Measurements from ENCODE around the gene UMODL1. TPM values are rescaled to one million over a fixed set of nuclear protein-coding genes. Genes with fewer than 3 reads are reported as not detected.

UMODL1 gene
- total and polyA plus RNA-seq, 8 donors, result 0.10 to 0.69 (median 0.48) TPM; not detected in 1

DNA sequence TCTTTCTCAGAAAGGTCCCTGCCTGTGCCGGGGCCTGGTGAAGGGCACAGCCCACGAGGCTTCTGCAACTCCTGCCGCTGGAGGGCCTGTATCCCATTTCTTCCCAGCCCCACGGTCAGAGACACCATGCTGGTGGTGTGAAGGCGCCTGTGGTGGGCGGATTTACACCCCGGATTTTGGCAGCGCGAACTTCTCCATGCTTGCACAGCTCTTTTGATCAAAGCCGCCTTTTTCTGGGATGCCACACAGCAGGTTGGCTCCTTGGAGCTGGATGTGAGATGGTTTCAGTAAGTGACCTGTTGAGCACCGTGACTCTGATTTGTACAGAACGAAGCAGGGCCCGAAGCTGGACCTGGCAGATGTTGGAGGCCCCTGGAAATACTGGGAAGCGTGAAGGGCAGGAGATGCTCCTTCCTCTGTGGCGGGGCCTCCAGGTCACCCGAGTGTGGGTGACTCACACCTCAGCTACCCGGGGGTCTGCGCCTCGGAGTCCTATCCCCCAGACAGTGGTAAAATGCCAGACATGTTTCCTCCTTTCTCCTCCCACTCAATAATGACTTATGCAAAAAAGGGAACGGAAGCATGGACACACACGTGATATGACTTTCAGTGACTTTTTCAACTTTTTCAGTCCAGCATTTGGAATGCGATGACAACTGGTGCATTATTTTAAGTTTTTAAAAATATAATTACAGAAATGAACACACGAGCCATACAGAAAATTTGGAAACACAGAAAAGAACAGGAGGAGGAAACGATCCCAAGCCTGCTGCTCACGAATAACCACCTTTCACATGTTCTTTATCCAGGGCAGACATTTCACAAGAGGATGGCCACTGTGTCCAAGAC, 9.0 kb downstream of the UMODL1 start:
- Histone ChIP-seq H3K36me3 (no peaks in the 10 kb centered on the region), H3K27me3 (no peaks in the 10 kb centered on the region), H3K27ac (no peak overlapping the region), H3K9me3 (no peaks in the 10 kb centered on the region), H3K4me1 (peaks cover 0 to 11% of the 10 kb centered on the region in 2 donors), H3K4me3 (no peak overlapping the region)
- DNase-seq (no peak), ATAC-seq (peak; percentile 35)
- intact Hi-C loops (cut with DNase I), result no loop called here
- TF ChIP-seq, protein P1, sequence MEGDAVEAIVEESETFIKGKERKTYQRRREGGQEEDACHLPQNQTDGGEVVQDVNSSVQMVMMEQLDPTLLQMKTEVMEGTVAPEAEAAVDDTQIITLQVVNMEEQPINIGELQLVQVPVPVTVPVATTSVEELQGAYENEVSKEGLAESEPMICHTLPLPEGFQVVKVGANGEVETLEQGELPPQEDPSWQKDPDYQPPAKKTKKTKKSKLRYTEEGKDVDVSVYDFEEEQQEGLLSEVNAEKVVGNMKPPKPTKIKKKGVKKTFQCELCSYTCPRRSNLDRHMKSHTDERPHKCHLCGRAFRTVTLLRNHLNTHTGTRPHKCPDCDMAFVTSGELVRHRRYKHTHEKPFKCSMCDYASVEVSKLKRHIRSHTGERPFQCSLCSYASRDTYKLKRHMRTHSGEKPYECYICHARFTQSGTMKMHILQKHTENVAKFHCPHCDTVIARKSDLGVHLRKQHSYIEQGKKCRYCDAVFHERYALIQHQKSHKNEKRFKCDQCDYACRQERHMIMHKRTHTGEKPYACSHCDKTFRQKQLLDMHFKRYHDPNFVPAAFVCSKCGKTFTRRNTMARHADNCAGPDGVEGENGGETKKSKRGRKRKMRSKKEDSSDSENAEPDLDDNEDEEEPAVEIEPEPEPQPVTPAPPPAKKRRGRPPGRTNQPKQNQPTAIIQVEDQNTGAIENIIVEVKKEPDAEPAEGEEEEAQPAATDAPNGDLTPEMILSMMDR (IDR thresholded peaks at IDR 0.05), result no peak

DNA sequence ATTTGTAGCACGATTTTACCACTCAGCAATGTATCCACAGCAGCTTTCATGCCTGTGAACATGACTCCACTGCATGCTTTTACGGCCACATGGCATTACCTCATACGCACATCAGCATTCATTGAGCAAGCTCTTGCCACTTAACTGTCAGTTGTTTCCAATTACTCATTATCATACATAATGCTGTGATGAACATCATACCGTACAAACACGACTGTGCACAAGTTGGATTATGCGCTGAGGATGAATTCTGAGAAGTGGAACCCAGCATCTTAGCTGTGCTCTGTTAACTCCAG, 9.6 kb downstream of the UMODL1 start:
- intact Hi-C loops (cut with DNase I), result no loop called here
- peaks cover 0 to 11% of the 10 kb centered on the region in 2 donors for H3K4me1 ChIP-seq
- H3K36me3 ChIP-seq, result no peaks in the 10 kb centered on the region
- H3K9me3 ChIP-seq, result no peaks in the 10 kb centered on the region
- no peak for DNase-seq
- H3K27me3 ChIP-seq, result no peaks in the 10 kb centered on the region
- peak; percentile 39 for ATAC-seq
- no peak overlapping the region for H3K27ac ChIP-seq
- H3K4me3 ChIP-seq, result no peak overlapping the region
- TF ChIP-seq, protein P1 (IDR thresholded peaks at IDR 0.05), result no peak

DNA sequence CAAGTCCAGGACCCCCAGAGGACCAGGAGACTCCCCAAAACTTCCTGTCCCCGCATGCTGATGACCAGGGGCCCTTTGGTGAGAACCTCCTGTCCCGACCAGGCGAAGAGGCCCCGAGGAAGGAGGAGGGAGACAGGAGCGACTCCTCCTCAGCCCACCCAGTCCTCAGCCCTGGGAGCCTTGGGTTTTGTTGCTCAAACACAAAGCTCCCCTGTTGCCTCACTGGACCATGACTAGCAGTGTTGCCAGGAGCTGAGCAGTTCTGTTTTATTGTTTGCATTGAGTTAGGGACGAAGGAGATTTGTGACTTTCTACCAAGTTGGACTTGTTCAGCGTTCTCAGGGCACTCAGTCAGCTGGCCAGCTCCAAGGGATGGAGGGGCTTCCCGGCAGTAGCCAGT, 10.0 kb downstream of the UMODL1 start:
- ATAC-seq (no peak), DNase-seq (no peak)
- Histone ChIP-seq H3K36me3 (no peaks in the 10 kb centered on the region), H3K27ac (no peak overlapping the region), H3K9me3 (no peaks in the 10 kb centered on the region), H3K27me3 (no peaks in the 10 kb centered on the region), H3K4me1 (peaks cover 0 to 11% of the 10 kb centered on the region in 2 donors), H3K4me3 (no peak overlapping the region)
- TF ChIP-seq, protein P1 (IDR thresholded peaks at IDR 0.05), result no peak
- intact Hi-C loops (cut with DNase I), result no loop called here

DNA sequence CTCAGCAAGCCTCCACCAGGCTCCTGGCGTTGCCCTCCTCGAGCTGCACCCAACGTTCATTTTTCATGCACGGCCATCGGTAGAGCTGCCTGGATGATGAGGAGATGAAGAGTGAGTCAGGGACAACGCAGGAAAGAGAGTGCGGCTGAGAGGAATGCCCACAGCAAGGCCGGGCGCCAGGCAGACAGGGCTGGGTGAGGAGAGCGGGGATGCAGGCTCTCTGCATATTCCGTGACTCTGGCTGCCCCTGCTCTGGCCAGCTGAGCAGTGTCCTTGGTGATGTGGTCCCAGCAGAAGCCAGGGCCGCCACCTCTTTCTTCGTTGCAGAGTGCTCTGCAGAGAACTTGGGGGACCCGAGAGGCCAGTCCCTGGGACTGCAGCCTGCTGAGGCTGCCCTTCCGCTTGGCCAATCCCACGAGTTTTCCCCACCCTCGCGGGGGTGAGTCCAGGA, 10.8 kb downstream of the UMODL1 start:
- H3K4me3 ChIP-seq, result no peak overlapping the region
- intact Hi-C loops (cut with DNase I), result no loop called here

More for the DNA sequence above, 10.8 kb downstream of the UMODL1 start:
- TF ChIP-seq, protein P1 (IDR thresholded peaks at IDR 0.05), result no peak
- Histone ChIP-seq H3K27ac (no peak overlapping the region), H3K9me3 (no peaks in the 10 kb centered on the region), H3K4me1 (peaks cover 0 to 11% of the 10 kb centered on the region in 2 donors), H3K27me3 (no peaks in the 10 kb centered on the region), H3K36me3 (no peaks in the 10 kb centered on the region)
- ATAC-seq (no peak), DNase-seq (no peak)
